HG02885 (cell line): ENCODE results near the gene F12.

ENCODE experiments used
- ATAC-seq: cut with Tn5 transposase; IDR thresholded peaks from one replicate; pipeline ENCODE4 v1.9.1; 2021; ENCODE audit warnings: mild to moderate bottlenecking; ENCODE audit not compliant: unreplicated experiment, poor library complexity

Gene F12

GRCh38 chr5:177447066-177447610 is 37.8 kb upstream of the F12 start:
- peak; percentile 10 for ATAC-seq

GRCh38 chr5:177446200-177447065 is 37.1 kb upstream of the F12 start, which contains the start of gene PRR7:
TSS of gene PRR7 (plus strand) at chr5:177446814. CDS start at chr5:177455068, 8,254 bp downstream.
- ATAC-seq, result peak; percentile 62

DNA sequence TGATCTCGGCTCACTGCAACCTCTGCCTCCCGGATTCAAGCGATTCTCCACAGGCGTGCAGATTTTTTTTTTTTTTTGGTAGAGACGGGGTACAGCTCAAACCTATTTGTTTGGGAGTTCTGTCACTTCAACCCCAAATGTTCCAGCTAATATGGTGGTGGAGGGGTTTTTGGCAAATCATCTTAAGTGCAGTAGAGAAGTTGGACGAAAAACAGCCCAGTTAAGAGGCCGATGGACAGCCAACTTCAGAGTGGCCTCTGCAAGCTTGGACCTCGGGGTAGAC is 36.5 kb upstream of the F12 start:
- ATAC-seq, result no peak

DNA sequence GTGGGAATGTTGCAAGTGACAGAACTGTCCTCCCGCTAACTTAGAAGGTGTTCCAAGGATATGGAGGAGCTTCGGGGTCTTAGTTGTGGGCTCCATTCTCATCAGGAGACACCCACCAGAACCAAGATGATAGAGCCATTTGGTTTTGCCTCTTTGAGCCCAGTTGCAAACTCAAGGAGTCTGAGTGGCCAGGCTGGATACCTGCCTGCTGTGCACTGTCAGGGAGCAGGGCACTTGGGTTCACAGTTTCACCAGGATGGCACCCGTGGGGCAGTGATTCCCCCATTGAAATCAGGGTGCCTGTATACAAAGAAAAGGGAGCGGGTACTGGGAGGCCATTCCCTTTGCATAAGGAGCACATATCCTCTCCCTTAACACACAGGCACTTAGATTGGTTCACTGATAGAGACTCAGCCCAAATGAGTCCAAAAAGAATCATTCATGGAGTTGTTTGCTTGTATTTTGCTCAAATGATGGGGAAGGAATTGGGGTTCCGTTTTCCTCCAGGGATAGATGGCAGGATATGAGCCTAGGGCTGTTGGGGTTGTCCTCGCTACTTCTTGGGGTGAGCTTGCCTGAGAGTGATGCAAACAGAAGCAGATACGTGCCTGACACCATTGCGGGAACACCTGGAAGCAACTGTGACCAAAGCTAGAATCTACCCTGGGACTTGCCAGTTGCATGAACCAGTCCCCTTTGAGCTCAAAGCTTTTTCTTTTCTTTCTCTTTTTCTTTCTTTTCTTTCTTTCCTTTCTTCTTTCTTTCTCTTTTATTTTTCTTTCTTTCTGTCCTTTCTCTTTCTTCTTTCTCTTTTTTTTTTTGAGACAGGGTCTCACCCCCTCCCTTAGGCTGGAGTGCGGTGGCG is 35.9 kb upstream of the F12 start:
- no peak for ATAC-seq

DNA sequence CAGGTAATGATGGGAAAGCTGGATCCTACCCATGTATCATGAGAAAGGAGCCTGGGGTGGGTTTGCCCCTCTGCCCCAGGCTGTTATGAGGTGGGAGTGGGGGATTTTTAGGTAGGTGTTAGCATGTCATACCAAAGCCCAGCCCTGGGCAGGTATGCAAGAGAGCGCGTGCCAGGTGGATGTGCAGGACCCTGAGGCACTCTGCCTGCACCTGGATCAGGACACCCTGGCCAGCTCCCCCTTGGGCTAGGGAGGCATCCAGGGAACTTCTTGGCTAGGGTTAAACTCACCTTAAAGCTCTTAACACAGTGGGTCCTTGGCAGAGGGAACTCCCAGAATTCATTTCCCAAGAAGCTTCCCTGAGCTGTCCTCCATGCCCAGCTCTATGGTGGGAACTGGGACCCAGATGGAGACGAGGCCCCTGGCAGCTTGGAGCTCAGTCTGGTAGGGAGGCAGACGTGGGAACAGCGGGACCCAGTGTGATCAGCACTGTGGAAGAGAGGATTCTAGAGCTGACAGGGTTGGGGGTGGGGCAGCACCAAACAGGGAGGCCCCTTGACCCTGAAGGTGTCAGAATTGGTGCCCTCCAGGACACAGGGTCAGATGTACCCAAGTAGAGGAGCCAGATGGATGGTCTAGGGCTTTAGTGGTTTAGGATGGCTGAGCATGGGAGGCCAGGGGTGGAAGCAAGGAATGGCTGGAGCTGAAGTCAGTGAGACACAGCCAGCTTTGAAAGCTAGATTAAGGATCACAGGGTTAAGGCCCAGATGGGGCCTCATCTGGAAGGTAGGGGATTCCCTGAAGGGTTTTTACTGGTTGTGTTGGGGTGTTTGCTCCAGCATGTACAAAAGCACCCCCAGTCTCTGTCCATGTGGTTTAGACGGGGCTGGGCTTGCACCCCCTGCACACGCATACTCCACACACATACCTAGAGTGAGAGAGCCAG is 35.0 kb upstream of the F12 start:
- no peak for ATAC-seq

- no peak for ATAC-seq
Observed at GRCh38 chr5:177443144-177443983, 34.0 kb upstream of the F12 start.

DNA sequence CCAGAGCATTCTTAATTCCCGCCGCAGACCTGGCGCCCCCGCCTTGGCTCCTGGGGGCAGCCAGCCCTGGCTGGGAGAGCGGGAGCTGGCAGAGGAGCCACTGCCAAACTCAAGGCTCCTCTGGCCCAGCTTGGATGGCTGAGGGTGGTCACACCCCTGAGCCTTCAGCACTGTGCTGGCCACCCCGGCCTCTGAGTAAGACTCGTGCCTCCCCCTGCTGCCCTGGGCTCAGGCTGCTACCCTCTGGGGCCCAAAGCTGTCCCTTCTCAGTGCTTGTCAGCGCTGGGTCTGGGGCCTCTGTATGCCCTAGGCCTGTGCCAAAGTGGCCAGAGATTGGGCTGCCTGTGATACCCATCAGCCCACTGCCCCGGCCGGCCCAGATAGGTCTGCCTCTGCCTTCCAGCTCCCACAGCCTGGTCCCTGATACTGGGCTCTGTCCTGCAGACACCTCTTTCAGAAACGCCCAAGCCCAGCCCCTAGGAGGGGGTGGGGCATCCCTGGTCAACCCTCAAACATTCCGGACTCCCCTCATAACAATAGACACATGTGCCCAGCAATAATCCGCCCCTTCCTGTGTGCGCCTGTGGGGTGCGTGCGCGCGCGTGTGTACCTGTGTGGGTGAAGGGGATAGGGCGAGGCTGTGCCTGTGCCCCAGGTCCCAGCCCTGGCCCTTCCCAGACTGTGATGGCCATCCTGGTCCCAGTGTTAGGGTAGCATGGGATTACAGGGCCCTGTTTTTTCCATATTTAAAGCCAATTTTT is 32.9 kb upstream of the F12 start:
- no peak for ATAC-seq

- no peak for ATAC-seq
Observed at GRCh38 chr5:177440990-177441780, 31.8 kb upstream of the F12 start.

DNA sequence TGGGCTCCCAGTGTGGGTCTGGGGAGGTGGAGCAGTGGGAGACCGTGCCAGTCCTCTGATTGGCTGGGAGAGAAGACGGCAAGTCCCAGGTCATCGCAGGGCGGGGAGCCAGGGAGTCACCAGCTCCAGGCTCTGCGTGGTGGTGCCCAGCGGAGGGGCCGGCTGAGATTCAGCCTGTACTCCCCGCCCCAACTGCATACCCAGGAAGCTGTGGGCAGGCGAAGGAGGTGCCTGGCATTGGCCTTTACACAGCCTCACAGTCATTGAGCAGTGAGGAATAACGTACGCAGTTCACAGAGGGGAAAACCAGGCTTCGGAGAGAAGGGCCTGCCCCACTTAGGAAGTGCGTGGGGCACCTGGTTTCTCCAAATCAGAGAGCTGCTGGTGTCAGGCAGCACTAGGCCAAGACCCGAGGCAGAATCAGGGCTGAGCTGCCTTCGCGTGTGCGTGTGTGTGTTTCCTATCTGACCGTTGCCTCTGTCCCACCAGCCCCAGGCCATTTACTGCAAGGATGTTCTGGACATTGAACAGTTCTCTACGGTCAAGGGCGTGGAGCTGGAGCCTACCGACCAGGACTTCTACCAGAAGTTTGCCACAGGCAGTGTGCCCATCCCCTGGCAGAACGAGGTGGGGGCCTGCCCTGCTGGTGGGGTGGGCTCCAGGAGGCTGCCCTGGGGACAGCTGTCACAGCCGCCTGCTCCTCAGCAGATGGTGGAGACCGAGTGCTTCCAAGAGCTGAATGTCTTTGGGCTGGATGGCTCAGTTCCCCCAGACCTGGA is 31.0 kb upstream of the F12 start:
- ATAC-seq, result no peak

GRCh38 chr5:177439518-177440053 is 30.2 kb upstream of the F12 start:
- no peak for ATAC-seq

DNA sequence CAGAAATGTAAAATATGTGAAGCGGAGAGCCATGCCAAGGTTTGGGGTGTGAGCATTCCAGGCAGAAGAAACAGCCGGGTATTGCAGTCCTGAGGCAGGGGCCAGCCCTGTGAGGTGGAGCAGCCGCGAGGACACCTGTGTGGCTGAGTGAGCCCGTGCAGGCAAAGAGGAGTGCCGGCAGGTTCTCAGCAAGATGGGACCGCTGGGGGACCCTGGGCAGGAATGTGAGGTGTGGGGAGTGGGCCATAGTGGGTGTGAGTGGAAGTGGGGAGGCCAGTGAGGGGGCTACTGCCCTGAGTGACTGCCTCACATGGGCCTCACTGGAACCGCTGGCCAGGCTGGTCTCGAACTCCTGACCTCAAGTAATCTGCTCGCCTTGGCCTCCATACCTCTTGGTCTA is 29.1 kb upstream of the F12 start:
- no peak for ATAC-seq

DNA sequence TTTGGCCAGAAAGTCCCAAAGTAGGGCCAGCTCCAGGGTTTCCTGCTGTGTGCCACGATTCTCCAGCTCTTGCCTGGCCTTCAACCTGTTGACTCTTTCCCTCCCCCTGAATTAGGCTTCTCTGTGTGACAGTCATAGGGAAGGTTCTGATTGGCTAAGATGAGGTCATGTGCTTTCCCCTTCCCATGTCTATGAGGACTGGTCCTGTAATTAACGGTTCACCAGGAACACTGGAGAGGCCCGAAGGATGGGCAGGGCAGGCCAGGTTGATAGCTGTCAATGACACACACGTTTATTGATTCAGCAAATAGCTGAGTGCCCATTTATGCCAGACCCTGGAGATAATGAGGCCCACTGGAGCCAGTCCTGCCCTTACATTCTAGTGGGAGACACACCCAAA is 28.3 kb upstream of the F12 start:
- ATAC-seq, result no peak

DNA sequence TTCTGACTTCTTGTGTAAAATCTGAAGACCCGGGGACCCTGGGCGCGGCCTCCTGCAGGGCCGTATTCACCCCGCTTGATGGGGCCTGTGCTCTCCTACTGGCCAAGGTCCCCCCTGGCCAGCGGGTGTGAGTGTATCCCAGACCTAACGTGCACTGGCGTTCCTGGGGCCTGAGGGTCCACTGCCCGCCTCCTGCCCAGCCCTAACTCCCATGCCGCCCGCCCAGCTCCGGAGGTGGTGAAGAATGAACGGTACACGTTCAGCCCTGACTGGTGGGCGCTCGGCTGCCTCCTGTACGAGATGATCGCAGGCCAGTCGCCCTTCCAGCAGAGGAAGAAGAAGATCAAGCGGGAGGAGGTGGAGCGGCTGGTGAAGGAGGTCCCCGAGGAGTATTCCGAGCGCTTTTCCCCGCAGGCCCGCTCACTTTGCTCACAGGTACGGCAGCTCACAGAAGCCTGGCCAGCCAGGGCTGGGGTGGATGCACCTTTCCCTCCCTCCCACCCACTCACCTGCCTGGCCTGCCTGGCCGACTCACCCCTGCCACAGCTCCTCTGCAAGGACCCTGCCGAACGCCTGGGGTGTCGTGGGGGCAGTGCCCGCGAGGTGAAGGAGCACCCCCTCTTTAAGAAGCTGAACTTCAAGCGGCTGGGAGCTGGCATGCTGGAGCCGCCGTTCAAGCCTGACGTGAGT is 26.6 kb upstream of the F12 start:
- no peak for ATAC-seq

DNA sequence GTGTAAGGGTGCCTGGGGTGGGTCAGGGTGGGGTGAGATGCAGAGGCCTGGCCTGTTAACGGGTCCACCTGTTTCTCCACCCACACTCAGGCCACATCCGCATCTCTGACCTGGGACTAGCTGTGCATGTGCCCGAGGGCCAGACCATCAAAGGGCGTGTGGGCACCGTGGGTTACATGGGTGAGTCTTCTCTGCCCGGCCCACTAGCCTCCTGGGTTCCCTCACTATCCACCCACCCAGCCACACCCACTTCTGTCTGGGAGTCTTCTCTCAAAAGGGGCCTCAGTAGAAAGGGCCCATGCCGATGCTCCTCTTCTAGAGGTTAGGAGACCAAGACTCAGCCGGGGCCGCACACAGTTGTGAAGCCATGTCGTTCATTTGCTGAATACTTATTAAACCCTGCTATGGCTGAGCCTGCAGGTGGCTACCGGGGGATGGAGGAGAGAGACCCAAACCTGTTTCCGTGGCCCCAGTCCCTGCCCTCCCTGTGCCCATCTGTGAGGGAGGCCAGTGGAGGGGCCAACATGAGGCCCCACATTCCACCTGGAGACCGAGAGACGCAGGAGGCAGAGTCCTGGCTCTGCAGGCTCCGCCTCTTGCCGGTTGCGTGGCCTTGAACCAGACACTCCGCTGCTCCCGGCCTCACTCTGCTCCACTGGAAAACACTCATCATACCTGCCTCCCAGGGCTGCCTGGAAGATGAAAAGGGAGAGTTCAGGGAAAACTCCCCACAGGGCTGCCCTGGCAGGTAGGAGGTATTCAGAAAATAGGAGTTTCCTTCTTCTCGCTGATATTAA is 25.8 kb upstream of the F12 start:
- no peak for ATAC-seq

GRCh38 chr5:177434437-177434836 is 25.1 kb upstream of the F12 start:
- no peak for ATAC-seq
